Psoas muscle (tissue), 8 donors: Measurements from ENCODE around the gene WBP2. TPM values are rescaled to one million over a fixed set of nuclear protein-coding genes. Genes with fewer than 3 reads are reported as not detected.

ENCODE experiments used
- ATAC-seq, 4 donors: fragments of 200-7000 bp; cut with Tn5 transposase; one replicate each; pipeline ENCODE4 v1.9.1; 2020; ENCODE audit warnings: moderate library complexity in 3 of 4, mild to moderate bottlenecking in 2 of 4
- DNase-seq, 2 donors: peaks; one replicate each; pipeline ENCODE4 v3.0.0-alpha.2; 2020
- H3K27ac ChIP-seq: fragments of 200-600 bp; one replicate; pipeline ENCODE4 v1.8.0; 2022
- H3K27me3 ChIP-seq, 3 donors: fragments of 200-600 bp in 1 of 3; one replicate each; pipeline versions ENCODE4 v1.6.1 to v1.8.0; 2013 to 2022; ENCODE audit warnings: low read length in 2 of 3, mild to moderate bottlenecking in 2 of 3, moderate library complexity in 1 of 3; ENCODE audit not compliant: insufficient read depth in 3 of 3
- H3K36me3 ChIP-seq, 2 donors: fragments of 200-600 bp in 1 of 2; one replicate each; pipeline versions ENCODE4 v1.6.1 to v1.8.0; 2013 to 2022; ENCODE audit warnings: low read depth in 1 of 2, mild to moderate bottlenecking in 1 of 2, moderate library complexity in 1 of 2; ENCODE audit not compliant: insufficient read depth in 1 of 2
- H3K4me1 ChIP-seq: fragments of 200-600 bp; one replicate; pipeline ENCODE4 v1.8.0; 2022
- H3K4me3 ChIP-seq: fragments of 200-600 bp; one replicate; pipeline ENCODE4 v1.8.0; 2022; ENCODE audit warnings: mild to moderate bottlenecking
- H3K9me3 ChIP-seq: fragments of 200-600 bp; one replicate; pipeline ENCODE4 v1.8.0; 2022
- WGBS, 3 donors: extraction: QIAGEN DNeasy Blood & Tissue Kit; methylation state at CpG; one replicate each; pipeline versions ENCODE4 v1.1.6 to v1.1.7; 2013; 5-methylcytosine and 5-hydroxymethylcytosine counted together
- intact Hi-C, 2 donors: fragments of 100-400 bp; cut with DNase I; formaldehyde crosslinking; loops; one replicate each; pipeline versions ENCODE4 v1.11.0 to v1.14.2; 2022
- polyA plus RNA-seq, 3 donors: library from polyadenylated mRNA; stranded (reverse); fragments of 200-250 nt; gene quantifications; one replicate each; pipeline ENCODE4 v1.2.3, GENCODE V29; 2013
- total RNA-seq, 4 donors: library from RNA; stranded (reverse); fragmentation: NEBNext Ultra II Directional in 2 of 4; extraction: Animal tissue kit (Norgen Biotek cat#: 25700) in 2 of 4; gene quantifications; one replicate each; pipeline versions ENCODE4 v1.2.1 to v1.2.4, GENCODE V29; 2021 to 2023
- TF ChIP-seq, protein P1 (sequence below): fragments of 200-600 bp; IDR thresholded peaks from one replicate; pipeline ENCODE4 v1.8.0; 2022; ENCODE audit warnings: antibody characterized with exemption
- donor health status: healthy with polysubstance abuse.
- donor health status: DM: no; HTN: no; CAD: no; lungs with moderate emphysema.
- donor health status: Bipolar disorder and iron deficiency.
- donor health status: healthy.
- donor health status: DM: yes; HTN: yes; CAD: no.
- donor health status: DM: no; HTN: no; CAD: no.
- donor health status: DM: no; HTN: no; CAD: no.
- donor health status: DM: yes; HTN: yes; CAD: no.

WBP2 gene
- total and polyA plus RNA-seq, 7 donors = 109 to 278 (median 149) TPM

DNA sequence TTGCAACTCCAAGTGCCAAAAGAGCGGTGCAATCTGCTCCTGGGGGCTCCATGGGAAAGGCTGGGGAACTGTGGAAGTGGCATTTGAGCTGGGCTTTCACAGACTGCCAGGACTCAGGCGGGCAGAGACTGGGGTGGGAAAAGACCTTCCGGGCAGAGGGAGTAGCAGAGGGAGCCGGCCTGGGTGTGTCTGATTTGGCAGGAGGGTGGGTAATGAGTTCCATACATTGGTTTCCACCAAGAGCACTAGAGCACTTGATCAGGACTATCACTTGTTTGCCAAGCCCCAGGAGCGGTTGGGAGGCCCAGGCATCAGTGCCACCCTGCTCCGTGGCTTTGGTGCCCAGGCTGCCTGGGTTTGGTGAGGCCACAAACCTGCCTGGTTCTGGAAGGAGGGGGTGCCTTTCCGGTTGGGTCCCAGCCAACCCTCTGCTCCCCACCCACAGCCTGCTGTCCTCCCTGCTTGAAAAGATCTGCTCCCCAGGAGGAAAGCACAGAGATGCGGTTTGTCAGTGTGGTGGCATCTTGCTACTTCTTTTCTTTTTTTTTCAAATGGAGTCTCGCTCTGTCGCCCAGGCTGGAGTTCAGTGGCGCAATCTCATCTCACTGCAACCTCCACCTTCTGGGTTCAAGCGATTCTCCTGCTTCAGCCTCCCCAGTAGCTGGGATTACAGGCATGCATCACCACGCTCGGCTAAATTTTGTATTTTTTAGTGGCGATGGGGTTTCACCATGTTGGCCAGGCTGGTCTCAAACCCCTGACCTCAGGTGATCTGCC is 26.7 kb upstream of the WBP2 start:
- no peak overlapping the region for H3K27ac ChIP-seq
- H3K9me3 ChIP-seq = no peaks in the 10 kb centered on the region
- 83 to 96% (median 84%) methylated on average over 9 to 15 of the region's 15 CpGs for WGBS, 3 donors
- no peak for ATAC-seq
- H3K4me1 ChIP-seq = peaks cover 2% of the 10 kb centered on the region
- intact Hi-C loops = no loop called here
- no peak overlapping the region for H3K4me3 ChIP-seq
- no peak for DNase-seq
- H3K36me3 ChIP-seq = no peaks in the 10 kb centered on the region
- TF ChIP-seq, protein P1, sequence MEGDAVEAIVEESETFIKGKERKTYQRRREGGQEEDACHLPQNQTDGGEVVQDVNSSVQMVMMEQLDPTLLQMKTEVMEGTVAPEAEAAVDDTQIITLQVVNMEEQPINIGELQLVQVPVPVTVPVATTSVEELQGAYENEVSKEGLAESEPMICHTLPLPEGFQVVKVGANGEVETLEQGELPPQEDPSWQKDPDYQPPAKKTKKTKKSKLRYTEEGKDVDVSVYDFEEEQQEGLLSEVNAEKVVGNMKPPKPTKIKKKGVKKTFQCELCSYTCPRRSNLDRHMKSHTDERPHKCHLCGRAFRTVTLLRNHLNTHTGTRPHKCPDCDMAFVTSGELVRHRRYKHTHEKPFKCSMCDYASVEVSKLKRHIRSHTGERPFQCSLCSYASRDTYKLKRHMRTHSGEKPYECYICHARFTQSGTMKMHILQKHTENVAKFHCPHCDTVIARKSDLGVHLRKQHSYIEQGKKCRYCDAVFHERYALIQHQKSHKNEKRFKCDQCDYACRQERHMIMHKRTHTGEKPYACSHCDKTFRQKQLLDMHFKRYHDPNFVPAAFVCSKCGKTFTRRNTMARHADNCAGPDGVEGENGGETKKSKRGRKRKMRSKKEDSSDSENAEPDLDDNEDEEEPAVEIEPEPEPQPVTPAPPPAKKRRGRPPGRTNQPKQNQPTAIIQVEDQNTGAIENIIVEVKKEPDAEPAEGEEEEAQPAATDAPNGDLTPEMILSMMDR = no peak
- H3K27me3 ChIP-seq = no peaks in the 10 kb centered on the region

DNA sequence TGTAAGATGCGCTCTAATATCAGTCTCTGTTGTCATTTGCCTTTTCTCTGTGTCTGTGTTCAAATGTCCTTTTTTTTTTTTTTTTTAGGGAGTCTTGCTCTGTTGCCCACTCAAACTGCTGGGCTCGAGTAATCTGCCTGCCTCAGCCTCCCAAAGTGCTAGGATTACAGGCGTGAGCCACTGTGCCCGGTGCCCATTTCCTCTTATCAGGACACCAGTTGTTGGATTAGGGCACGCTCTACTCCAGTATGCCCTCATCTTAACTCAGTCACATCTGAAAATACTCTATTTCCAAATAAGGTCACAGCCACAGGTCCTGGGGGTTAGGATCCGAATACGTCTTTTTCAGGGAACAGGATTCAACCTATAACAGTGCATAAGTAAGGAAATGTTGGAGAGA is 25.1 kb upstream of the WBP2 start:
- Histone ChIP-seq H3K4me1 (peaks cover 18% of the 10 kb centered on the region), H3K36me3 (peaks cover 0 to 4% of the 10 kb centered on the region in 2 donors), H3K27me3 (no peaks in the 10 kb centered on the region), H3K27ac (no peak overlapping the region), H3K4me3 (no peak overlapping the region), H3K9me3 (no peaks in the 10 kb centered on the region)
- DNase-seq (no peak), ATAC-seq (no peak)
- intact Hi-C loops = no loop called here
- TF ChIP-seq, protein P1 = no peak
- 51 to 74% (median 60%) methylated on average over 7 of the region's 7 CpGs for WGBS, 3 donors

DNA sequence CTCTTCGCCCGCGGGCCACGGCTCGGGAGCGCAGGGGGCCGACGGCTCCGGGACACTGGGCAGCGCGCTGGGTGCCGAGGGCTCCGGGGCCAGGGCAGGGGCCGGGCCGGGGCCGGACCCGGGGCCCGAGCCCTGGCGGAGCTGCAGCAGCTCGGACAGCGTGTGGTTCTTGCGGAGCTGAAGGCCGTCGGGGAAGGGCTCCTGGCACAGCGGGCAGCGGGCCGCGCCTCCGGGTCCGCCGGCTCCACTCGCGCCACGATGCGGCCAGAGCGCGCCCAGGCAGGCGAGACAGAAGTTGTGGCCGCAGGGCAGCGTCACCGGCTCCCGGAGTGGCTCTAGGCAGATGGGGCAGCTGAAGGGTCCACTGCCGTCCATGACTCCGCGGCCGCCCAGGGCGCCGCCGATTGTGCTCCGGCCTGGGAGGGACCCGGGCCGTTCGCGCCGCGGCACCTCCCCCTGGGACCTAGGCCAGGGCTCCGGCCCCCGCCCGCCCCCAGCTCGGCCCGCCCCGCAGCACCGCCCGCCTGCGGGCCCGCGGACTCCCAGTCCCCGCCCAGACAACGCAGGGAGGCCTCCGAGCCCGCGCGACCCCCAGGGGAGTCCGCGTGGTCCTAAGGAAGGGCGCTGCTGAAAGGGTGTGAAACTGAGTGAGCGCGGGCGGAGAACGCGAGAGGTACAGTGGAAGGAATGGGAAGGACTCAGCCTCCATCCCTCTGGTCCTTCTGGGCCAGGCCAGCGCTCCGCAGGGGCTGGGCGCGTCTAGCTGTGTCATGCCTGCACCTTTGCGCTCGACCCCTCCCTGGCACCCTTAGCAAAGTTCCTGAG is 23.3 kb upstream of the WBP2 start, which contains the start of gene TRIM47:
TSS of gene TRIM47 (minus strand) at position 408 of the 825 bp plus-strand sequence. CDS start at position 375, 33 bp downstream.
- H3K9me3 ChIP-seq = no peaks in the 10 kb centered on the region
- intact Hi-C loops = no loop called here
- H3K4me1 ChIP-seq = peaks cover 28% of the 10 kb centered on the region
- no peaks in the 10 kb centered on the region for H3K27me3 ChIP-seq
- DNase-seq (peak; percentile 77 to 83), ATAC-seq (peak; percentile 11 to 34 (median 31))
- WGBS, 3 donors = 2 to 3% (median 2%) methylated on average over 61 to 87 of the region's 87 CpGs
- peak within 1 kb of the TSS; percentile 90 for H3K27ac ChIP-seq
- H3K36me3 ChIP-seq = peaks cover 0 to 20% of the 10 kb centered on the region in 2 donors
- peak within 1 kb of the TSS; percentile 77 for H3K4me3 ChIP-seq
- TF ChIP-seq, protein P1 = no peak

DNA sequence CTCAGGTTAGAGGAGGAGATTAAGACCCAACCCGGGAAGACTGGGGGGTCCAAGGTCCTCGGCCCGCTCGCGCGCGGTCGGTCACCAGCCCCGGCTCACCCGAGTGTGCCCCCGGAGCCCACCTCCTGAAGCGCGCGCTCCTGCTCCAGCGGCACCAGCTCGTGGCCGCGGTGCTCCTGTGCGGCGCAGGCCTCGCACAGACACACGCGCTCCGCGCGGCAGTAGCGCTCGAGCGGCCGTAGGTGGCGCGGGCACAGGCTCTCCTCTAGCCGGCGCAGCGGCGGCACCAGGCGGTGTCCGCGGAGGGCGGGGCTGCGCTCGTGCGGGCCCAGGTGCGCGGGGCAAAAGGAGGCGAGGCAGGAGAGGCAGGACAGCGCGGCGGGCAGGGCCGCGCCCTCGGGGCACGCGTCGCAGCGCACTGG is 22.6 kb upstream of the WBP2 start:
- WGBS, 3 donors = 1% methylated on average over 33 to 56 of the region's 56 CpGs
- peak overlapping the region; percentile 90 for H3K27ac ChIP-seq
- DNase-seq = peak; percentile 76 to 87
- intact Hi-C loops = loop anchor here in 1 of 2 donors (2.0 kb wide), 1 partner anchor 23 kb away; the partner anchor contains the start of gene WBP2
- ATAC-seq = peak; percentile 67 to 77 (median 72)
- peak overlapping the region; percentile 77 for H3K4me3 ChIP-seq
- peaks cover 34% of the 10 kb centered on the region for H3K4me1 ChIP-seq
- H3K36me3 ChIP-seq = peaks cover 0 to 20% of the 10 kb centered on the region in 2 donors
- TF ChIP-seq, protein P1 = peak; percentile 40
- H3K27me3 ChIP-seq = no peaks in the 10 kb centered on the region
- H3K9me3 ChIP-seq = no peaks in the 10 kb centered on the region
